Left lung (tissue), 10 donors: ENCODE measurements around the gene ANXA3. TPM values are rescaled to one million over a fixed set of nuclear protein-coding genes. Genes with fewer than 3 reads are reported as not detected.

Source experiments
- ATAC-seq: fragments of 200-7000 bp; cut with Tn5 transposase; one replicate; pipeline ENCODE4 v1.9.1; 2020; ENCODE audit warnings: moderate library complexity
- DNase-seq, 4 donors: peaks; one replicate each; pipeline ENCODE4 v3.0.0-alpha.2; 2013 to 2020
- H3K27ac ChIP-seq, 2 donors: fragments of 200-600 bp; sonication (generic) in 1 of 2; one replicate each; pipeline versions ENCODE4 v1.5.0 to v1.8.0; 2020 to 2021
- H3K27me3 ChIP-seq, 2 donors: fragments of 200-600 bp; sonication (generic) in 1 of 2; one replicate each; pipeline versions ENCODE4 v1.5.0 to v1.8.0; 2020 to 2021
- H3K36me3 ChIP-seq, 2 donors: fragments of 200-600 bp; sonication (generic) in 1 of 2; one replicate each; pipeline versions ENCODE4 v1.5.0 to v1.8.0; 2020 to 2021
- H3K4me1 ChIP-seq, 2 donors: fragments of 200-600 bp; one replicate each; pipeline ENCODE4 v1.8.0; 2021
- H3K4me3 ChIP-seq, 2 donors: fragments of 200-600 bp; sonication (generic) in 1 of 2; one replicate each; pipeline versions ENCODE4 v1.5.0 to v1.8.0; 2020 to 2021; ENCODE audit warnings: mild to moderate bottlenecking in 1 of 2
- H3K9me3 ChIP-seq, 2 donors: fragments of 200-600 bp; sonication (generic) in 1 of 2; one replicate each; pipeline versions ENCODE4 v1.5.0 to v1.8.0; 2020 to 2021
- CTCF ChIP-seq, 2 donors: fragments of 200-600 bp; sonication (generic) in 1 of 2; IDR thresholded peaks; one replicate each; pipeline versions ENCODE4 v1.5.0 to v1.8.0; 2021; ENCODE audit warnings: antibody characterized with exemption in 2 of 2
- intact Hi-C, 2 donors: fragments of 100-400 bp; cut with DNase I; formaldehyde crosslinking; loops; one replicate each; pipeline versions ENCODE4 v1.11.2 to v1.14.2; 2022
- polyA plus RNA-seq, 6 donors: library from polyadenylated mRNA; unstranded; fragments of 120-200 nt; gene quantifications; one replicate each; pipeline ENCODE4 v1.2.1, GENCODE V29; 2013; ENCODE audit not compliant: insufficient read length in 6 of 6
- total RNA-seq, 2 donors: library from RNA; stranded (reverse); fragmentation: NEBNext Ultra II Directional; extraction: Animal tissue kit (Norgen Biotek cat#: 25700); gene quantifications; one replicate each; pipeline ENCODE4 v1.2.1, GENCODE V29; 2021
- donor health status: DM: no; HTN: yes; CAD: no.
- donor health status: DM: no; HTN: no; CAD: no.

The ANXA3 gene
- total and polyA plus RNA-seq, 8 donors, result 70.4 to 159 (median 112) TPM

- DNase-seq (no peak), ATAC-seq (no peak)
- H3K4me3 ChIP-seq, result no peak overlapping the region
- H3K27me3 ChIP-seq, result no peaks in the 10 kb centered on the region
- H3K9me3 ChIP-seq, result no peaks in the 10 kb centered on the region
- no peak for TF ChIP-seq CTCF (IDR thresholded peaks at IDR 0.05)
- intact Hi-C loops, result no loop called here
- H3K36me3 ChIP-seq, result peaks cover 0 to 4% of the 10 kb centered on the region in 2 donors
- no peak overlapping the region for H3K27ac ChIP-seq
- H3K4me1 ChIP-seq, result peaks cover 13 to 48% of the 10 kb centered on the region in 2 donors
Observed at GRCh38 chr4:78562687-78563086, 11.1 kb downstream of the ANXA3 start.

- Histone ChIP-seq H3K4me3 (no peak overlapping the region), H3K36me3 (no peaks in the 10 kb centered on the region), H3K4me1 (peaks cover 9 to 24% of the 10 kb centered on the region in 2 donors), H3K9me3 (no peaks in the 10 kb centered on the region), H3K27ac (peak overlapping the region in 1 of 2 donors; percentile 10), H3K27me3 (no peaks in the 10 kb centered on the region)
- DNase-seq, result no peak
- peak; percentile 16 for ATAC-seq
- intact Hi-C loops, result no loop called here
- TF ChIP-seq CTCF (IDR thresholded peaks at IDR 0.05), result no peak
Observed at GRCh38 chr4:78565971-78566372, 14.4 kb downstream of the ANXA3 start.

- no peaks in the 10 kb centered on the region for H3K9me3 ChIP-seq
- intact Hi-C loops, result no loop called here
- no peak overlapping the region for H3K4me3 ChIP-seq
- peaks cover 6 to 16% of the 10 kb centered on the region in 2 donors for H3K4me1 ChIP-seq
- peak overlapping the region in 1 of 2 donors; percentile 35 for H3K27ac ChIP-seq
- ATAC-seq, result no peak
- H3K36me3 ChIP-seq, result no peaks in the 10 kb centered on the region
- H3K27me3 ChIP-seq, result no peaks in the 10 kb centered on the region
- no peak for DNase-seq
- TF ChIP-seq CTCF (IDR thresholded peaks at IDR 0.05), result no peak
Observed at GRCh38 chr4:78566834-78567499, 15.4 kb downstream of the ANXA3 start.

GRCh38 chr4:78567500-78568060 is 16.0 kb downstream of the ANXA3 start:
- intact Hi-C loops, result no loop called here
- Histone ChIP-seq H3K27ac (peak overlapping the region in 1 of 2 donors; percentile 35), H3K9me3 (no peaks in the 10 kb centered on the region), H3K4me3 (no peak overlapping the region), H3K27me3 (no peaks in the 10 kb centered on the region), H3K36me3 (no peaks in the 10 kb centered on the region), H3K4me1 (peaks cover 6 to 14% of the 10 kb centered on the region in 2 donors)
- no peak for TF ChIP-seq CTCF (IDR thresholded peaks at IDR 0.05)
- ATAC-seq (no peak), DNase-seq (no peak)

GRCh38 chr4:78568640-78569305 is 17.2 kb downstream of the ANXA3 start:
- Histone ChIP-seq H3K9me3 (no peaks in the 10 kb centered on the region), H3K4me3 (no peak overlapping the region), H3K27ac (peak overlapping the region; percentile 34 to 51), H3K27me3 (no peaks in the 10 kb centered on the region), H3K4me1 (peaks cover 6 to 14% of the 10 kb centered on the region in 2 donors), H3K36me3 (peaks cover 0 to 6% of the 10 kb centered on the region in 2 donors)
- no peak for TF ChIP-seq CTCF (IDR thresholded peaks at IDR 0.05)
- intact Hi-C loops, result no loop called here
- no peak for DNase-seq
- no peak for ATAC-seq
